GM10847 (cell line): ENCODE measurements around the gene BCL7C.
A peak's percentile ranks its signal among the peaks of the same experiment; 100 is the strongest.

Experiments
- POLR2A ChIP-seq: IDR thresholded peaks from 2 replicates; pipeline ENCODE4 v1.6.1; 2011; ENCODE audit not compliant: insufficient read length; ENCODE audit errors: extremely low read depth

BCL7C gene

DNA sequence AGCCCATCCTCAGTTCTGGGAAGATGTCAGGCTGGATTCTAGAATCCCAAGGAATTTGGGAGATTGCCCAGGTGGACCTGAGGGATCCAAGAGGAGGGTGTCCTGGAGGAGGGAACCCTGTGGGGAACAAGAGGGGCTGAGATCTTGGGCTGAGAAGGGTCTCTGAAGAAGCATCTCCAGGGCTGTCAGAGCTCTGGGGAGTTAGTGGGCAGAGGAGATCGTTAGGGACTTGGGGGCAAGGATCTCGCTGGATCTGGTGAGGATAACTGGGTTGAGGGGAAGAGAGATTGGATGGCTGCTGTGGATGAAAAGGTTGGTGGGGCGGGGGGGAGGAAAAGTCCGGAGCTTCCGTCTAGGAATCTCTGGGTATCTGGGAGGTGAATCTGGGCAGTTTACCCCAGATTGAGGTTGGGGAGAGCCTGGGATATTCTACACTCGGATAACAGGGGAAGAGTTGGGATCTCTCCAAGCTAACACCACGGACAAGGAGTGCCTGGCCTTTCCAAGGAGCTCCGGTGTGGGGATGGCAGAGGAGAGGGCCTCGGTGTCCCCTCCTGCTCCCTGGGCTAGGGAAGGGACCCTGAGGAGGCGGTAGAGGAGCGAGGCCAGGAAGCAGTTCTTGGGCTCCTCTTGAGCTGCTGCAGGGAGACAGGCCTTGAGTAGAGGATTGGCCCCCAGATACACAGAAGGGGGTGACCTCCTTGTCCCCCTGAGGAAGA lies 31.2 kb upstream of the BCL7C start:
- no peak for TF ChIP-seq POLR2A

DNA sequence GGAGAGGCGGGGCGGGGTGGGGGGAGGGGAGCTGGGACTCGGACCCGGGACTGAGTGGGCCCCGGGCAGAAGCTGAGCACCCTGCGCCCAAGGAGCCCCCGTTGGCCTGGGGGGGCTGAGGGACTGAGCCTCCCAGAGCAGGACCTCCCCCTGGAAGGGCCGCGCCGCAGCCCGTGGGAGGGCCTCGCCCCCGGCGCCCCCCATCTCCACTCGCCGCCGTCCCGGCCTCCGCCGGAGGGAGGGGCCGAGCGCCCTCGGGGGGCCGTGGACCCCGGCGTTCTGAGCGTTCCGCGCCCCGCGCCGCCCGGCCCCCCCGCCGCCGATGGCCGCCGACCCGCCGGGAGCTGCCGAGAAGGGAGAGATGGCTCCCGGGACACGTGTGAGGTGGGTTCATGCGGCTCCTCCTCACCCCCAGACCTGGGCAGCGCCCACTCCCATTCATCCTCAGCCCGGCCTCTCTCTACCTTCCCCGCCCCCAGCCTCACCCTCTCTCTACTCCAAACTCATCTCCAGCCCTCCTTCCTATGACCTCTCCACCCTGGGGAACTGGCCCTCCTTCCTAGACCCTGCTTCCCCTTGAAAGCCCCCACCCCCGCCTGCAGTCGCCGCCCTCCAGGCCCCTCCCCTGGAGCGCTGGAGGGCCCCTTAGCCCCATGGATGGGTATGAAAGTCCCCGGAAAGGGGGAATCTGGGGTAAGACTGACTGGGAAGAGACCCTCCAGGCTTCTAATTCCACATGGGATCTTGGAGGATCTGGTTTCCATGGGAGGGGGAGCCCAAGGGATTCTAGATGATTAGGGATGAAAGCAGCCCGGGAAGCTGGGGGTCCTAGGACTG lies 30.4 kb upstream of the BCL7C start:
- TF ChIP-seq POLR2A, result no peak

DNA sequence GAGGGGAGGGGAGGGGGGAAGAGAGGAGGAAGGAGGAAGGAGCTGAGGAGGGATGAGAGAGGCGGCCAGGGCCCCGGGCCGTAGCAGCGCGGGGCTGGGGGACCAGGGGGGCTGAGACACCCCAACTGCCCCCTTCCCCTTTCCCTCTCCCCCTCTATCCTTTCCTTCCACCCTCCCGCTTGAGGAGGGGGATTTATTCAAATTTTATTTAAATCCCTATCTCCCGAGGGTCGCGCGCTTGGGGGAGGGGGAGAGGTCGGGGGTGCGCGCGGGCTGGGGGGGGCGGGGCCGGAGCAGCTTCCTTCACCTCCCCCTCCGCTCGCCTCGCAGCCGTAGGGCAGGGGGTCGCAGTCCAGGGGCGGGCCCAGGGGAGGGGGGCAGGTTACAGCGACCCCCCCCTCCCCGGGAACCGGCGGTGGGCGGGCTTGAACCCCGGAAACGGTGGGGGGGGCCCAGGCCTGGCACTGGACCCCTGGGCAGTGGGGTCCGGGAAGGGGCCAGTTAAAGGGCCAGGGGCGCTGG lies 29.7 kb upstream of the BCL7C start, which contains the start of gene FBXL19:
TSS of gene FBXL19 (plus strand) at position 19 of the 522 bp plus-strand sequence. CDS start 2,183 bp downstream, outside the sequence.
- no peak for TF ChIP-seq POLR2A

DNA sequence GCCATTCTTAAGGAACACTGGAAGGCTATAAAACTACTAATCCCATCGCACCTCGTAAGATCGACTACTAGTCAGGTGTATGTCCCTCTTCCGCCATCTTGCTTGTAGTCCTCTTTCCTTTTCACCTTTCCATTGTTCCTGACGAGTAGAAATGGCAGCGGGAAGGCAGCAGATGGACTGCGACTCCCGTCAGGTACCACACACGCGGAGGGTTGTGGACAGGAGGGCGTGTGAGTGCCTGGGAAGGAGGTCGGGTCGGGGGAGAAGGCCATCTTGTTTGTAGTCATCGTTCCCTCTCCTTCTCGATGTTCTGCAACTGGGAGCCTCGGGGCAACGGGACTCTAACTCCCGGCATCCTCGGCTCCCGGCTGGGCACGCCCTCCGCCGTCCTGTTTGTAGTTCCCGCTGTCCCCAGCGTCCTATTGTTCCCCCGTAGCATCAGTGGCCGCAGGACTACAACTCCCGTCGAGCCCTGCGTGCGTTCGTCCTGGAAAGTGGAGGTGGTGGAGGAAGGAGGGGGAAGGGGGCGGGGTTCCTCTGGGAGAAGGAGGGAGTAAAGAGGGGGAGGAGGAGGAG lies 29.2 kb upstream of the BCL7C start:
- no peak for TF ChIP-seq POLR2A

DNA sequence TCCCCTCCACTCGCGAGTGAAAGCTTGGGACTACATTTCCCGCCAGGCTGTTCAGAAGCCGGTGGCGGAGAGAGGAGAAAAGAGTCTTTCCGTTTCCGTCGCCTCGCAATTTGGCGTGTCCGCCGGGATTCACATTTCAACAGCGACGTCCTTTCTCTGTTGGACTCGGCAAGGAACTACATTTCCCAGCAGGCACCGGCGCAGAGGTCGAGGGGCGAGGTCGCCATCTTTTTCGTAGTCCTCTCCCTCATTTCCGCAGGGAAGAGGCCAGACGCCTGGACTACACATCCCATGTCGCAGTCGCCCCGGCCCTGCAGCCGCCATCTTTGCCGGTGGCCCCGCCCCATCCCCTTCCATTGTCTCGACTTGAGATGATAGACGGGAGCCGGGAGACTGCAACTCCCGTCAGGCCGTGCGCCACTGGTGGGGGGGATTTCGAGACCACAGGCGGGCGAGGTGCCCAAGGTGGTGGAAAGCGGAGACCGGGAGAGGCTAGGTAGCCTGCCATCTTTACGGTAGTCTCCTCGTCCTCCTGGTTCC lies 28.6 kb upstream of the BCL7C start:
- no peak for TF ChIP-seq POLR2A

DNA sequence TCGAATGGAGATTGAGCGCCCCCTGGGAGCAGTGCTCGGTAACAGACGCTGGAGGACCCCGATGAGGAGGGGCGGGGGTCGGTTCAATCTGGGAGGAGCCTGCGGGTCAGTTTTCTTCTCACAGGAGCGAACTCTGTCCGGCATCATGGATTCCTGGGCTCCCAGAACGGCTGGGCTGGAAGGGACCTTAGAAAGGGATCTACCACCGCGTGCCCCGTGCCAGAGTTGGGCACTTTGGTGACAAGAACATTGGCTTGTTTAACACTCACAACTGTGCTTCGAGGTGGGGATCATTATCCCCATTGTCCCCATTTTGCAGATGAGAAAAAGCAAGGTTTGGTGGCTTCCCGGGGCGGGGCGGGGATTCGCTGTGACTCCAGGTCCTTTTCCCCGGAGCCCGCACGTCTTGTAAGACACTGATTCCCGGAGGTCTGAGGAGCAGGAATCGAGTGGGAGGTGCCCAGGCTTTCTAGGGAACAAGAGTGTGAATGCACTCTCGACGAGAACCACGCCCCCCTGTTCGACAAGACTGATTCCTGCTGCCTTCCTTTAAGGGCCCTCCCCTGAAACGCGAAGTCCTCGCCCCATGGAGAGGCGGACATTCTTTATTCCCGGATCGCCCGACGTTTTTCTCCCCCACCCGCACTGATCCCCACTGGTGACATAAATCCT lies 28.0 kb upstream of the BCL7C start:
- TF ChIP-seq POLR2A, result peak; percentile 13

DNA sequence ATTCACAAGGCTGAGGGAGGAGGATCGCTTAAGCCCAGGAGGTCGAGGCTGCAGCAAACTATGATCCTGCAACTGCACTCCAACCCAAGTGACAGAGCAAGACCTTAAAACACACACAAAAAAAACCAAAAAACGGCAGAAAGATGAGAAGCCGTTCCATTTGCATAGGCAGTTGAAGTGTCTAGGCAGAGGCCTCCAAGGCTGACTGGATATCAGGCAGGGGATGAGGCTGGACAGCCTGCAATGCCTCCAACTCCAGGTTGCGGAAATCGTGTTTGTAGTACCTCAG lies 27.5 kb upstream of the BCL7C start:
- no peak for TF ChIP-seq POLR2A

DNA sequence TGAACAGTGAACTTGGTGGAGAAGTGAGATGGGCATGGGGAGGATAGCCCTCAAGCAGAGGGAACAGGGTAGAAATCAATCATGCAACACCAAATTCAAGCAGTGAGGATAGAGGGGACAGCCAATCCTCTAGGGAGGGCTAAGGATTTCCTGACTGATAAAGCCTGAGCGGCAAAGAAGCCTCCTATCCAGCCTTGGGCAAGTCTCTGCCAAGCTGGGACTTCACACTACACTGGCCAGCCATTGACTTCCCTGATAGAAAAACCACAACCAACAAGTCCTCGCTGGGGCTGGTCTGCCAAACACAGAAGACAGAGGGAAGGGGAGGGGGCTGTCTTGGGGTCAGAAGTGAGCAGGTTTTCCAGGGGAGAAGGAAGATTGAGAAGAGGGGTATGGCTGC lies 27.0 kb upstream of the BCL7C start:
- TF ChIP-seq POLR2A, result no peak

DNA sequence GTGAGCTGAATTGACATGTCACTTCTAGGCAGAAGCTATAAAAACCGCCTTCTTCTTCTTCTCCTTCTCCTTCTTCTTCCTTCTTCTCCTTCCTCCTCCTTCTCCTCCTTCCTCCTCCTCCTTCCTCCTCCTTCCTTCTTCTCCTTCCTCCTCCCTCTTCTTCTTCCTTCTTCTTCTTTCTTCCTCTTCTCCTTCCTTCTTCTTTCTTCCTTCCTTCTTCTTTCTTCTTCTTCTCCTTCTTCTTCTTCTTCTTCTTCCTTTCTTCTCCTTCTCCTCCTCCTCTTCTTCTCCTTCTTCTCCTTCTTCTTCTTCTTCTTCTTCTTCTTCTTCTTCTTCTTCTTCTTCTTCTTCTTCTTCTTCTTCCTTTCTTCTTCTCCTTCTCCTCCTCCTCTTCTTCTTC lies 24.7 kb upstream of the BCL7C start:
- no peak for TF ChIP-seq POLR2A

DNA sequence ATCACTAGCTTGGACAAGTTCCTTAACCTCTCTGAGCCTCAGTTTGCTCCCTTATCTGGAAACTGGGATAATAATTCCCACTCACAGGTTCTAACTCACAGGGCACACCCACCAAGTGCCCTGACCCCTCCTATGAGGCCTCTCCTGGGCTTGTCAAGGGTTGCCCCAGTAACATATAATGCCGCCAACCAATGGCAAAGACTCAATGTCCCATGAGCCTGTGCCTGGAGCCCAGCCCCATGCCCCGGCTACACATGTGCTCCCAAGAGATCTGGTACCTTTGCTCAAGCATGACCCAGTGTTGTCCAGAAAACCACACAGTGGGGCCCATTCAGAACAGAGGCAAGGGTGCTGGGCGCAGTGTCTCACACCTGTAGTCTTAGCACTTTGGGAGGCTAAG lies 21.0 kb upstream of the BCL7C start:
- no peak for TF ChIP-seq POLR2A

DNA sequence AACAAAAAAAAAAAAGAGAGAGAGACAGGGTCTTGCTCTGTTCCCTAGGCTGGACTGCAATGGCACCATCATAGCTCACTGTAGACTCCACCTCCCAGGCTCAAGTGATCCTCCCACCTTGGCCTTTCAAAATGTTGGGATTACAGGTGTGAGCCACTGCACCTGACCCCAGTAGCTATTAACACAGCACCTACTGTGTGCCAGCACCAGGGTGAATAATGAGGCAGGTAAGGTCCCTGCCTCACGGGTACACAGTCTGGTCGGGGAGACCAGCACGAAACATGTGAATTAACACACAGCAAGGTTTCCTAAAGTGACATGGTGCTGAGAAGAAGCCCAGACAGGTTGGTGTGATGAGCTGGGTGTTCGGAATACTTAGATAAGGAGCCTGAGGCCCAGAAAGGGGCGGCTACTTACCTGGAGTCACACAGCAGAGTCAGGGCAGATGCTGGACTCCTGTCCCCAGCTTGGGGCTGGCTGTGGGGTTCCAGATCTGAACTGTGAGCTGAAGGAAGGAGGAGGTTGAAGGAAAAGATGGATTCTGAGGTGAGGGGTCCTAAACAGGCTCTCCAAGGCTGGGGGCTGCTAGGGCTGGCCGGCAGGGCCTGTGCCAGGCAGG lies 19.0 kb upstream of the BCL7C start:
- no peak for TF ChIP-seq POLR2A

DNA sequence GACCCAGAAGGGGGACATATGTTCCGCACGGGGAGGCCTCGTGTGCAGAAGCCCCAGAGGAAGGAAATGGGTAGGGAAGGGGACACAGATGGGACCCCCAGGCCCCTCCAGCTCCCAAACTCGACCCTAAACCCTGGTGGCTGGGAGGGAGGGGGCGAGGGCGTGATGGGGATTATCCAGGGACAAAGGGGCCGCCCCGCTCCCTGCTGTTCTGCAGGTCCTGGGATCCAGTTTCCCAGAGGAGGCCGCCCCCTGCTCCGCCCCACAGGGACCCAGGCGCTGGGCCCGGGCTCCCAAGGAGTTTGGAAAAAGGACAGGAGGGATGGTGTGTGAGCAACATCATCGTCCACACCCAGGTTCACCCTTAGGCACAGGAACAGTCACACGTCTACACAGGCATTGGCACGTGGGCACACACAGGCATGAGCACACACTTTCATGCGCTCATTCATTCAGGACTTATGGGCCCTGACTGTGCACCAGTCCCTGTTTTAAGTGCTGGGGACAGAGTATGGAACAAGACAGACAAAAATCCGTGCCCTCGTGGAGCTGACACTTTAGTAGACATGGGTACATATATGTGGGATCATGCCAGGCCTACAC lies 16.7 kb upstream of the BCL7C start:
- no peak for TF ChIP-seq POLR2A

DNA sequence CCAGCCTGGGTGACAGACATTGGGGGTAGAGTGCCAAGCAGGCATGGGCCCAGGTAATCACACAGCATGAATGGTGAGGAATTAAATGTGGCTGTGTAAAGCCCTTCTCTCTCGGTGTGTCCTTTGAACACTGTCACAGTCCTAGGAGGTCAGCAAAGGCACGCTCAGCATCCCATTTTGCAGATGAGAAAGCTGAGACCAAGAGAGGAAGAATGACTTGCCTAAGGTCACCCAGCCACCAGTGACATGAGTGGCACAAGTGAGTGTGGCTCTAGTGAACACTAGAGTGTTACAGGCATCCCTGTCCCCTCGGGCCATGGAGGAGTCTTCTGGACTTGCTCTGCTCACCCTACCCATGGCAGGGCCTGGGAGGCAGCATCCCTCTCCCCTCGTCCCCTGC lies 13.2 kb upstream of the BCL7C start:
- TF ChIP-seq POLR2A, result no peak

DNA sequence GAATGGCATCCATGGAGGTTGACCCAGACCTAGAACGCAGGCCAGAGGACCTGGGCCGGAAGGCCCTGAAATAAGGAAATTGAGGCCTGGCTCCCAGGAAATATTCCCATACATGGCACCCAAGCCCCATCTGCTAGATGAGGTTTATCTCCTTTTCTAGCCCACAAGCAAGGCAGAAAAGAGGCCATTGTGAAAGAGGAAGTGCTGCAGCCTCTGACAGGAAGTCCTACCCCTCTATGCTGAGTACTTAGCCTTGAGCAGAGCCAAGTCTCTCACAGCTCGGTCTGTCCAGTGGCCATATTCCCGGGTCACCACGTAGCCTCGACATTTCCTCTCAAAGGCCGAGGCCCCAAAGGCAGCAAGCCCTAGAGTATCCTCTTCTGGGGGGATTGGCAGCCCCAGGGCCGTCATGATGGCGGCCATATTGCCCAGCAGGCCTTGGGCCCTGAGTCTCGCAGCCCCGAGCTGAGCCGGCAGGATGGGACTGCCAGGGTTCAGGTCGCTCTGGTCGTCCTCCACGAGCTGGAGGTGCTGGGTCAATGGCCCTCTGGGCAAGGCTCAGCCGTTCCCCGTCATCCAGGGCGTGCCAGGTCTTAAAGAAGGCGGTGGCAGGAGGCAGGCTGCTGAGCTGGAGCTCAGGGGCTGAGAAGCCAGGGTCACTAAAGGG lies 10.4 kb upstream of the BCL7C start:
- TF ChIP-seq POLR2A, result no peak
